ENCODE results near the gene ZNF282. TPM values are rescaled to one million over a fixed set of nuclear protein-coding genes. Genes with fewer than 3 reads are reported as not detected.
A peak's percentile ranks its signal among the peaks of the same experiment; 100 is the strongest.

The ZNF282 gene
- total RNA-seq, 1 donor from 2014 or later: 35.4 TPM

- H3K36me3 Mint-ChIP-seq: peaks cover 28% of the 10 kb centered on the region
- no peaks in the 10 kb centered on the region for H3K4me1 Mint-ChIP-seq (ENCODE audit: unreplicated experiment)
- no peaks in the 10 kb centered on the region for H3K27me3 Mint-ChIP-seq
- H3K9me3 Mint-ChIP-seq: no peaks in the 10 kb centered on the region
- no peak overlapping the region for H3K27ac Mint-ChIP-seq
- H3K4me3 Mint-ChIP-seq: no peak overlapping the region
- TF ChIP-seq CTCF (conservative IDR thresholded peaks at IDR 0.05): no peak
- no peak for DNase-seq (ENCODE audit: extremely low spot score, unreplicated experiment)
These were observed 13.9 kb upstream of the ZNF282 start for GRCh38 chr7:149181450-149181790.

- peaks cover 10% of the 10 kb centered on the region for H3K4me1 Mint-ChIP-seq (ENCODE audit: unreplicated experiment)
- peaks cover 9% of the 10 kb centered on the region for H3K36me3 Mint-ChIP-seq
- TF ChIP-seq CTCF (conservative IDR thresholded peaks at IDR 0.05): no peak
- H3K9me3 Mint-ChIP-seq: no peaks in the 10 kb centered on the region
- no peak overlapping the region for H3K27ac Mint-ChIP-seq
- no peak overlapping the region for H3K4me3 Mint-ChIP-seq
- H3K27me3 Mint-ChIP-seq: peaks cover 2% of the 10 kb centered on the region
- no peak for DNase-seq (ENCODE audit: extremely low spot score, unreplicated experiment)
These were observed 11.1 kb upstream of the ZNF282 start for GRCh38 chr7:149184274-149184673.

GRCh38 chr7:149188213-149188612, 7.1 kb upstream of the ZNF282 start:
- no peak for TF ChIP-seq CTCF (conservative IDR thresholded peaks at IDR 0.05)
- Mint-ChIP-seq H3K4me1 (ENCODE audit: unreplicated experiment) (peaks cover 10% of the 10 kb centered on the region), H3K9me3 (no peaks in the 10 kb centered on the region), H3K4me3 (no peak overlapping the region), H3K27ac (no peak overlapping the region), H3K27me3 (peaks cover 2% of the 10 kb centered on the region), H3K36me3 (no peaks in the 10 kb centered on the region)
- DNase-seq (ENCODE audit: extremely low spot score, unreplicated experiment): no peak

- TF ChIP-seq CTCF (conservative IDR thresholded peaks at IDR 0.05): no peak
- H3K36me3 Mint-ChIP-seq: no peaks in the 10 kb centered on the region
- no peak overlapping the region for H3K4me3 Mint-ChIP-seq
- peaks cover 2% of the 10 kb centered on the region for H3K27me3 Mint-ChIP-seq
- H3K27ac Mint-ChIP-seq: no peak overlapping the region
- H3K9me3 Mint-ChIP-seq: no peaks in the 10 kb centered on the region
- H3K4me1 Mint-ChIP-seq (ENCODE audit: unreplicated experiment): peaks cover 10% of the 10 kb centered on the region
- DNase-seq (ENCODE audit: extremely low spot score, unreplicated experiment): no peak
These were observed 6.6 kb upstream of the ZNF282 start for GRCh38 chr7:149188637-149189259.

GRCh38 chr7:149191851-149192250, 3.5 kb upstream of the ZNF282 start:
- Mint-ChIP-seq H3K9me3 (no peaks in the 10 kb centered on the region), H3K27ac (no peak overlapping the region), H3K4me1 (ENCODE audit: unreplicated experiment) (peaks cover 14% of the 10 kb centered on the region), H3K4me3 (peak overlapping the region; percentile 60), H3K36me3 (no peaks in the 10 kb centered on the region), H3K27me3 (peaks cover 2% of the 10 kb centered on the region)
- TF ChIP-seq CTCF (conservative IDR thresholded peaks at IDR 0.05): no peak
- DNase-seq (ENCODE audit: extremely low spot score, unreplicated experiment): no peak

GRCh38 chr7:149194799-149195179, 557 bp upstream of the ZNF282 start:
- peaks cover 16% of the 10 kb centered on the region for H3K36me3 Mint-ChIP-seq
- no peak for TF ChIP-seq CTCF (conservative IDR thresholded peaks at IDR 0.05)
- no peaks in the 10 kb centered on the region for H3K9me3 Mint-ChIP-seq
- no peak for DNase-seq (ENCODE audit: extremely low spot score, unreplicated experiment)
- peaks cover 12% of the 10 kb centered on the region for H3K4me1 Mint-ChIP-seq (ENCODE audit: unreplicated experiment)
- peak overlapping the region; percentile 71 for H3K27ac Mint-ChIP-seq
- H3K4me3 Mint-ChIP-seq: peak overlapping the region; percentile 85
- H3K27me3 Mint-ChIP-seq: no peaks in the 10 kb centered on the region
